Hepatocyte (in vitro differentiated cells): ENCODE data around the gene PPARA. TPM values are rescaled to one million over a fixed set of nuclear protein-coding genes. Genes with fewer than 3 reads are reported as not detected.

Experiments
- DNase-seq: peaks from one replicate; pipeline ENCODE4 v3.0.0-alpha.2; 2016; ENCODE audit warnings: low spot score
- H2AFZ ChIP-seq: fragments of 200-600 bp; sonication (generic); 2 replicates; pipeline ENCODE4 v1.6.0; 2016; ENCODE audit warnings: antibody characterized with exemption, mild to moderate bottlenecking
- H3K27ac ChIP-seq: fragments of 200-600 bp; sonication (generic); 2 replicates; pipeline ENCODE4 v1.5.1; 2016; ENCODE audit warnings: mild to moderate bottlenecking
- H3K27me3 ChIP-seq: fragments of 200-600 bp; sonication (generic); 2 replicates; pipeline ENCODE4 v1.6.1; 2016
- H3K36me3 ChIP-seq: fragments of 200-600 bp; sonication (generic); replicated peaks from 2 replicates; pipeline ENCODE4 v1.5.1; 2016; ENCODE audit warnings: low read depth; ENCODE audit not compliant: insufficient read depth
- H3K4me1 ChIP-seq: fragments of 200-600 bp; sonication (generic); 2 replicates; pipeline ENCODE4 v1.5.1; 2016; ENCODE audit warnings: mild to moderate bottlenecking, moderate library complexity; ENCODE audit not compliant: insufficient read depth
- H3K4me2 ChIP-seq: fragments of 200-600 bp; sonication (generic); 2 replicates; pipeline ENCODE4 v1.6.0; 2016
- H3K4me3 ChIP-seq: fragments of 200-600 bp; sonication (generic); 2 replicates; pipeline ENCODE4 v1.5.1; 2016; ENCODE audit warnings: mild to moderate bottlenecking
- H3K79me2 ChIP-seq: fragments of 200-600 bp; sonication (generic); 2 replicates; pipeline ENCODE4 v1.6.0; 2017; ENCODE audit warnings: mild to moderate bottlenecking
- H3K9me2 ChIP-seq: fragments of 200-600 bp; sonication (generic); replicated peaks from 2 replicates; pipeline ENCODE4 v1.6.0; 2017; ENCODE audit warnings: mild to moderate bottlenecking; ENCODE audit not compliant: insufficient read depth
- H3K9me3 ChIP-seq: fragments of 200-600 bp; sonication (generic); 2 replicates; pipeline ENCODE4 v1.5.1; 2016; ENCODE audit warnings: low read depth, mild to moderate bottlenecking
- H4K20me1 ChIP-seq: fragments of 200-600 bp; sonication (generic); 2 replicates; pipeline ENCODE4 v1.6.0; 2016; ENCODE audit warnings: mild to moderate bottlenecking; ENCODE audit not compliant: insufficient read depth, poor library complexity, severe bottlenecking
- CTCF ChIP-seq: fragments of 200-600 bp; sonication (generic); IDR thresholded peaks from 2 replicates; pipeline ENCODE4 v1.5.1; 2016; ENCODE audit warnings: antibody characterized with exemption, mild to moderate bottlenecking; ENCODE audit not compliant: poor library complexity
- EZH2 ChIP-seq: fragments of 200-600 bp; sonication (generic); IDR thresholded peaks from 2 replicates; pipeline ENCODE4 v1.6.1; 2016; ENCODE audit warnings: antibody characterized with exemption, mild to moderate bottlenecking, borderline replicate concordance
- EZH2phosphoT487 ChIP-seq: fragments of 200-600 bp; sonication (generic); IDR thresholded peaks from one replicate; pipeline ENCODE4 v1.6.1; 2018; ENCODE audit warnings: antibody characterized with exemption, mild to moderate bottlenecking, low read depth, moderate library complexity; ENCODE audit not compliant: unreplicated experiment, severe bottlenecking
- WGBS: methylation state at CpG from one replicate; pipeline ENCODE4 v1.1.6; 2016; ENCODE audit warnings: low lambda C conversion rate; ENCODE audit errors: missing lambda C conversion rate; 5-methylcytosine and 5-hydroxymethylcytosine counted together
- polyA plus RNA-seq: library from polyadenylated mRNA; unstranded; fragments of >200 nt; fragmentation: Nextera tagmentation; extraction: Ambion mirVana; gene quantifications from 2 replicates; pipeline ENCODE4 v1.2.1, GENCODE V29; 2016
- total RNA-seq: library from RNA; depleted of rRNA; stranded (reverse); fragments of >200 nt; gene quantifications from 2 replicates; pipeline ENCODE4 v1.2.3, GENCODE V29; 2014

Gene PPARA
- total and polyA plus RNA-seq, 2 experiments from 2014 or later, result 13.7 to 31.0 TPM

DNA sequence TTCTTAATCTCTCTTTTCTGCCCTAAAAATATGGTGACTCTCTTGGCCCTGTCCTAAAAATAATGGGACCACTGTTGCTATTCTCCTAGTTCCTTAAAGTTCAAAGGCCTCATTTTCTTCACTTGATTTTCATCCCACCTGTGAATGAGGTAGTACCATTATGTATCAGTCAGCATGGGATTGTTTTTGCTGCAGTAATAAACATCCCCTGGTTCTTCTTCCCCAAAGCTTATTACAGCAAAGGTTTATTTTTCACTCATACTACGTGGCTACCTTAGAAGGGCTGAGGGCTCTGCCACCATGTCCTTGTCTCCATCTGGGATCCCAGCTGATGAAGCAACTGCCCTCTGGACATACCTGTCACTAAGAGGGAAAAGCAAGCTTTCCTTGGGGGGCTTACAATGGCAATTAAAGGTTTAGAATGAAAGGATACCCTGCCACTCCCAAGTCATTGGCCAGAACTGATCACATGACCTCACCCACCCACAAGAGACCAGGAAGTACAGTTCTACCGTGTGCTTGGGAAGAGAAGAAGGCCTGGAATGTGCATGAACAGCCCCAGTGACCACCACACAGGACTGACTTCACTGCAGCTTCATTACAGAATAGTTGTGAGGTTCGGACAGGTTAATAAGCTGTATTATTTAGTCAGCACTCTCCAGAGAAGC, 125.3 kb downstream of the PPARA start:
- Histone ChIP-seq H3K36me3 (no peaks in the 10 kb centered on the region), H4K20me1 (no peaks in the 10 kb centered on the region), H3K79me2 (no peaks in the 10 kb centered on the region), H2AFZ (no peak overlapping the region), H3K4me3 (no peak overlapping the region), H3K9me3 (no peaks in the 10 kb centered on the region), H3K9me2 (no peaks in the 10 kb centered on the region), H3K27ac (no peak overlapping the region), H3K27me3 (no peaks in the 10 kb centered on the region), H3K4me1 (no peaks in the 10 kb centered on the region), H3K4me2 (no peak overlapping the region)
- no peak for DNase-seq
- WGBS, result 78% methylated on average over 3 of the region's 3 CpGs
- TF ChIP-seq EZH2 (no peak), EZH2phosphoT487 (no peak), CTCF (no peak)

- no peaks in the 10 kb centered on the region for H3K9me2 ChIP-seq
- TF ChIP-seq CTCF (no peak), EZH2 (no peak), EZH2phosphoT487 (no peak)
- H3K9me3 ChIP-seq, result no peaks in the 10 kb centered on the region
- H2AFZ ChIP-seq, result no peak overlapping the region
- no peaks in the 10 kb centered on the region for H4K20me1 ChIP-seq
- no peaks in the 10 kb centered on the region for H3K79me2 ChIP-seq
- H3K27me3 ChIP-seq, result no peaks in the 10 kb centered on the region
- 100% methylated on average over 7 of the region's 7 CpGs for WGBS
- H3K36me3 ChIP-seq, result no peaks in the 10 kb centered on the region
- H3K4me1 ChIP-seq, result no peaks in the 10 kb centered on the region
- no peak overlapping the region for H3K27ac ChIP-seq
- H3K4me2 ChIP-seq, result no peak overlapping the region
- DNase-seq, result no peak
- H3K4me3 ChIP-seq, result no peak overlapping the region
These were observed 126.2 kb downstream of the PPARA start for GRCh38 chr22:46276563-46276962.

- Histone ChIP-seq H3K4me2 (no peak overlapping the region), H3K79me2 (no peaks in the 10 kb centered on the region), H4K20me1 (no peaks in the 10 kb centered on the region), H3K4me1 (no peaks in the 10 kb centered on the region), H3K27ac (no peak overlapping the region), H3K27me3 (no peaks in the 10 kb centered on the region), H3K4me3 (no peak overlapping the region), H3K9me3 (no peaks in the 10 kb centered on the region), H2AFZ (no peak overlapping the region), H3K36me3 (no peaks in the 10 kb centered on the region), H3K9me2 (no peaks in the 10 kb centered on the region)
- no peak for TF ChIP-seq EZH2phosphoT487
- no peak for TF ChIP-seq EZH2
- TF ChIP-seq CTCF, result no peak
- WGBS, result 98% methylated on average over 22 of the region's 22 CpGs
- no peak for DNase-seq
These were observed 128.6 kb downstream of the PPARA start for GRCh38 chr22:46278656-46279645.
